B cell (primary cell): ENCODE results near the gene RIPPLY1. TPM values are rescaled to one million over a fixed set of nuclear protein-coding genes. Genes with fewer than 3 reads are reported as not detected.

ENCODE experiments used
- ATAC-seq: fragments of 200-7000 bp; cut with Tn5 transposase; one replicate; pipeline ENCODE4 v1.10.0; 2021; ENCODE audit warnings: low read depth, mild to moderate bottlenecking, moderate number of reproducible peaks, moderate library complexity
- CTCF ChIA-PET: fragments of 350-600 bp; sonication (Branson Sonifier 250); formaldehyde crosslinking; loops from one replicate; lab custom pipeline; 2021; ENCODE audit warnings: antibody characterized with exemption, inconsistent platforms; lab: Charles Lee
- POLR2A ChIA-PET: fragments of 350-600 bp; sonication (Branson Sonifier 250); formaldehyde crosslinking; loops from one replicate; lab custom pipeline; 2021; ENCODE audit warnings: antibody characterized with exemption; lab: Charles Lee
- DNase-seq: peaks from one replicate; pipeline ENCODE4 v3.0.0; 2013
- H2AFZ ChIP-seq: 2 replicates; pipeline ENCODE4 v1.6.1; 2012; ENCODE audit warnings: mild to moderate bottlenecking, low read depth, low read length; ENCODE audit not compliant: insufficient read depth, poor library complexity, severe bottlenecking
- H3K27ac ChIP-seq, 2 donors: 1 replicate in 1 of 2; 2 replicates in 1 of 2; pipeline ENCODE4 v1.5.1; 2012 to 2013; ENCODE audit warnings: low read length in 2 of 2, mild to moderate bottlenecking in 2 of 2, moderate library complexity in 1 of 2
- H3K27me3 ChIP-seq, 4 experiments: fragments of 200-600 bp in 1 of 4; sonication (generic) in 1 of 4; replicated peaks in 1 of 4; 1 replicate in 2 of 4; 2 replicates in 2 of 4; pipeline versions ENCODE4 v1.6.1 to v1.7.0; 2013 to 2016; ENCODE audit warnings: low read length in 3 of 4, mild to moderate bottlenecking in 2 of 4, mixed read lengths in 1 of 4, moderate library complexity in 1 of 4; ENCODE audit not compliant: insufficient read depth in 4 of 4, control insufficient read depth in 3 of 4; ENCODE audit errors: control extremely low read depth in 1 of 4
- H3K36me3 ChIP-seq, 2 experiments: replicated peaks in 1 of 2; 1 replicate in 1 of 2; 2 replicates in 1 of 2; pipeline versions ENCODE4 v1.6.1 to v1.7.1; 2013; ENCODE audit warnings: low read length in 1 of 2; ENCODE audit not compliant: insufficient read depth in 2 of 2, control insufficient read depth in 1 of 2; ENCODE audit errors: control extremely low read depth in 1 of 2, extremely low read depth in 1 of 2
- H3K4me1 ChIP-seq, 2 donors: fragments of 200-600 bp in 1 of 2; sonication (generic) in 1 of 2; 1 replicate in 1 of 2; 2 replicates in 1 of 2; pipeline versions ENCODE4 v1.5.1 to v1.6.1; 2013 to 2017; ENCODE audit warnings: low read length in 2 of 2; ENCODE audit not compliant: control insufficient read depth in 2 of 2, insufficient read depth in 2 of 2
- H3K4me2 ChIP-seq: replicated peaks from 2 replicates; pipeline ENCODE3; 2012; ENCODE audit warnings: mild to moderate bottlenecking, low read depth, low read length; ENCODE audit not compliant: poor library complexity, severe bottlenecking
- H3K4me3 ChIP-seq, 5 experiments: fragments of 200-600 bp in 1 of 5; sonication (generic) in 1 of 5; 1 replicate in 3 of 5; 2 replicates in 2 of 5; pipeline versions ENCODE4 v1.5.1 to v1.7.0; 2011 to 2016; ENCODE audit warnings: low read length in 4 of 5, mild to moderate bottlenecking in 4 of 5, low read depth in 2 of 5, control low read depth in 1 of 5, moderate library complexity in 1 of 5; ENCODE audit not compliant: insufficient read depth in 1 of 5; ENCODE audit errors: control extremely low read depth in 1 of 5, extremely low read depth in 1 of 5
- H3K79me2 ChIP-seq: fragments of 200-600 bp; sonication (generic); one replicate; pipeline ENCODE4 v1.6.0; 2016; ENCODE audit warnings: low read length; ENCODE audit not compliant: control insufficient read depth, insufficient read depth
- H3K9ac ChIP-seq: fragments of 200-600 bp; sonication (generic); 2 replicates; pipeline ENCODE4 v1.6.1; 2017; ENCODE audit warnings: mild to moderate bottlenecking, low read length, moderate library complexity
- H3K9me3 ChIP-seq, 3 donors: one replicate each; pipeline versions ENCODE4 v1.6.1 to v1.7.1; 2013; ENCODE audit warnings: low read length in 2 of 3; ENCODE audit not compliant: control insufficient read depth in 2 of 3, insufficient read depth in 1 of 3; ENCODE audit errors: control extremely low read depth in 1 of 3
- H4K20me1 ChIP-seq: 2 replicates; pipeline ENCODE4 v1.6.0; 2012; ENCODE audit warnings: mild to moderate bottlenecking, low read length; ENCODE audit not compliant: insufficient read depth, control insufficient read depth, poor library complexity, severe bottlenecking
- H3K27ac Mint-ChIP-seq: one replicate; pipeline ENCODE4 v1.8.0; 2021; ENCODE audit warnings: mixed read lengths
- H3K27me3 Mint-ChIP-seq: one replicate; pipeline ENCODE4 v1.8.0; 2021; ENCODE audit warnings: mixed read lengths
- H3K4me1 Mint-ChIP-seq: one replicate; pipeline ENCODE4 v1.8.0; 2021; ENCODE audit warnings: mixed read lengths
- H3K4me3 Mint-ChIP-seq: one replicate; pipeline ENCODE4 v1.8.0; 2021; ENCODE audit warnings: mixed read lengths
- H3K9me3 Mint-ChIP-seq: one replicate; pipeline ENCODE4 v1.8.0; 2022; ENCODE audit warnings: mixed read lengths; ENCODE audit not compliant: insufficient read depth
- CTCF ChIP-seq: fragments of 200-600 bp; IDR thresholded peaks from one replicate; pipeline ENCODE4 v1.8.0; 2022; ENCODE audit warnings: antibody characterized with exemption, mild to moderate bottlenecking
- EZH2 ChIP-seq: IDR thresholded peaks from 2 replicates; pipeline ENCODE4 v1.6.1; 2012; ENCODE audit warnings: borderline replicate concordance, low read depth, mild to moderate bottlenecking, moderate library complexity, low read length; ENCODE audit not compliant: insufficient read depth, poor library complexity, severe bottlenecking
- WGBS: methylation state at CpG from one replicate; pipeline ENCODE4 v1.1.5; 2013; ENCODE audit warnings: missing lambda C conversion rate; ENCODE audit not compliant: insufficient coverage; 5-methylcytosine and 5-hydroxymethylcytosine counted together
- intact Hi-C: fragments of 100-400 bp; cut with micrococcal nuclease; formaldehyde crosslinking; loops from one replicate; pipeline ENCODE4 v1.10.0; 2022
- polyA plus RNA-seq: library from polyadenylated mRNA; depleted of rRNA; stranded (reverse); fragments of >200 nt; gene quantifications from 2 replicates; pipeline ENCODE4 v1.2.3, GENCODE V29; 2012
- total RNA-seq, 2 donors: library from RNA; stranded (reverse); fragments of 120-200 nt in 1 of 2; gene quantifications; 1 replicate in 1 of 2; 2 replicates in 1 of 2; pipeline versions ENCODE4 v1.2.3 to v1.2.4, GENCODE V29; 2013 to 2022

Gene RIPPLY1
- total and polyA plus RNA-seq, 2 donors (not counting 1 experiment from before 2014, with no cell fraction given) = not detected

GRCh38 chrX:106927023-106927422 is 23.9 kb upstream of the RIPPLY1 start:
- H4K20me1 ChIP-seq = no peaks in the 10 kb centered on the region
- WGBS = 81% methylated on average over 3 of the region's 3 CpGs
- no peak overlapping the region for H3K27ac ChIP-seq
- H3K4me3 Mint-ChIP-seq = no peak overlapping the region
- no peak overlapping the region for H2AFZ ChIP-seq
- no peak overlapping the region for H3K9ac ChIP-seq
- no peak overlapping the region for H3K4me3 ChIP-seq
- ATAC-seq = no peak
- no peaks in the 10 kb centered on the region for H3K4me1 Mint-ChIP-seq
- no peak for DNase-seq
- H3K4me2 ChIP-seq = no peak overlapping the region
- H3K27me3 ChIP-seq = no peaks in the 10 kb centered on the region
- no peak overlapping the region for H3K27ac Mint-ChIP-seq
- ChIA-PET POLR2A (no interaction called here), CTCF (no interaction called here)
- no peaks in the 10 kb centered on the region for H3K9me3 ChIP-seq
- H3K79me2 ChIP-seq = no peaks in the 10 kb centered on the region
- TF ChIP-seq CTCF (no peak), EZH2 (no peak)
- H3K27me3 Mint-ChIP-seq = no peaks in the 10 kb centered on the region
- H3K36me3 ChIP-seq = no peaks in the 10 kb centered on the region
- intact Hi-C loops = no loop called here
- no peaks in the 10 kb centered on the region for H3K9me3 Mint-ChIP-seq
- H3K4me1 ChIP-seq = no peaks in the 10 kb centered on the region

GRCh38 chrX:106921637-106922036 is 18.5 kb upstream of the RIPPLY1 start:
- ChIA-PET CTCF (no interaction called here), POLR2A (no interaction called here)
- no peak overlapping the region for H3K4me2 ChIP-seq
- H3K9me3 ChIP-seq = no peaks in the 10 kb centered on the region
- no peaks in the 10 kb centered on the region for H3K9me3 Mint-ChIP-seq
- DNase-seq = no peak
- H3K9ac ChIP-seq = no peak overlapping the region
- intact Hi-C loops = no loop called here
- no peak overlapping the region for H3K4me3 Mint-ChIP-seq
- H3K4me1 Mint-ChIP-seq = no peaks in the 10 kb centered on the region
- H3K4me1 ChIP-seq = no peaks in the 10 kb centered on the region
- no peak overlapping the region for H3K27ac ChIP-seq
- no peak overlapping the region for H3K27ac Mint-ChIP-seq
- H4K20me1 ChIP-seq = no peaks in the 10 kb centered on the region
- TF ChIP-seq EZH2 (no peak), CTCF (no peak)
- no peak overlapping the region for H3K4me3 ChIP-seq
- H3K79me2 ChIP-seq = no peaks in the 10 kb centered on the region
- ATAC-seq = no peak
- no CpG with 5 or more reads among the region's 2 CpGs for WGBS
- H3K36me3 ChIP-seq = no peaks in the 10 kb centered on the region
- no peak overlapping the region for H2AFZ ChIP-seq
- H3K27me3 Mint-ChIP-seq = peaks cover 11% of the 10 kb centered on the region
- no peaks in the 10 kb centered on the region for H3K27me3 ChIP-seq
